ENCODE data around the gene SLC12A8. TPM values are rescaled to one million over a fixed set of nuclear protein-coding genes. Genes with fewer than 3 reads are reported as not detected.

SLC12A8 gene
- total RNA-seq, 4 donors from 2014 or later: 5.4 to 10.5 (median 6.8) TPM

- intact Hi-C loops (cut with DNase I; ENCODE audit: low total_unique reads): no loop called here
- Histone ChIP-seq H3K27me3 (no peaks in the 10 kb centered on the region), H3K36me3 (no peaks in the 10 kb centered on the region), H3K9me3 (no peaks in the 10 kb centered on the region), H3K4me1 (peaks cover 0 to 2% (median 0%) of the 10 kb centered on the region in 4 donors), H3K27ac (no peak overlapping the region), H3K4me3 (no peak overlapping the region)
- TF ChIP-seq CTCF (IDR thresholded peaks at IDR 0.05) (no peak), EP300 (IDR thresholded peaks at IDR 0.05; ENCODE audit: low read depth) (no peak), POLR2A (IDR thresholded peaks at IDR 0.05) (no peak), POLR2AphosphoS5 (IDR thresholded peaks at IDR 0.05) (no peak)
- 99 to 100% methylated on average over 2 to 3 of the region's 3 CpGs for WGBS, 2 donors (ENCODE audit: low coverage in 1 of 2)
- in situ Hi-C loops (cut with MboI; ENCODE audit: low pct_ligation_motif_present in 1 of 4, low pct_unique_long_range_greater_than_20kb in 1 of 4, low sequenced_read_pairs in 3 of 4): loop anchor here in 1 of 4 donors (25.0 kb wide), 1 partner anchor 283 kb away; no protein-coding TSS in a partner anchor
- DNase-seq: no peak
These were observed 58.4 kb downstream of the SLC12A8 start for GRCh38 chr3:125154110-125154509.

- intact Hi-C loops (cut with DNase I; ENCODE audit: low total_unique reads): no loop called here
- no peaks in the 10 kb centered on the region for H3K27me3 ChIP-seq
- 92 to 95% methylated on average over 9 to 10 of the region's 10 CpGs for WGBS, 2 donors (ENCODE audit: low coverage in 1 of 2)
These were observed 59.6 kb downstream of the SLC12A8 start for GRCh38 chr3:125152951-125153350.

GRCh38 chr3:125151916-125152315, 60.6 kb downstream of the SLC12A8 start:
- TF ChIP-seq POLR2AphosphoS5 (IDR thresholded peaks at IDR 0.05) (no peak), POLR2A (IDR thresholded peaks at IDR 0.05) (no peak), EP300 (IDR thresholded peaks at IDR 0.05; ENCODE audit: low read depth) (no peak), CTCF (IDR thresholded peaks at IDR 0.05) (no peak)
- H3K9me3 ChIP-seq: no peaks in the 10 kb centered on the region
- intact Hi-C loops (cut with DNase I; ENCODE audit: low total_unique reads): no loop called here
- peaks cover 0 to 11% (median 0%) of the 10 kb centered on the region in 4 donors for H3K4me1 ChIP-seq
- no peaks in the 10 kb centered on the region for H3K36me3 ChIP-seq
- WGBS, 2 donors (ENCODE audit: low coverage in 1 of 2): 83 to 100% methylated on average over 1 of the region's 1 CpG
- no peaks in the 10 kb centered on the region for H3K27me3 ChIP-seq
- no peak for DNase-seq
- in situ Hi-C loops (cut with MboI; ENCODE audit: low pct_ligation_motif_present in 1 of 4, low pct_unique_long_range_greater_than_20kb in 1 of 4, low sequenced_read_pairs in 3 of 4): loop anchor here in 1 of 4 donors (25.0 kb wide), 1 partner anchor 285 kb away; no protein-coding TSS in a partner anchor
- no peak overlapping the region for H3K27ac ChIP-seq
- no peak overlapping the region for H3K4me3 ChIP-seq

More at GRCh38 chr3:125152951-125153350, 59.6 kb downstream of the SLC12A8 start:
- Histone ChIP-seq H3K4me1 (peaks cover 0 to 8% (median 0%) of the 10 kb centered on the region in 4 donors), H3K36me3 (no peaks in the 10 kb centered on the region), H3K4me3 (no peak overlapping the region), H3K9me3 (no peaks in the 10 kb centered on the region), H3K27ac (no peak overlapping the region)
- no peak for DNase-seq
- TF ChIP-seq POLR2A (IDR thresholded peaks at IDR 0.05) (no peak), EP300 (IDR thresholded peaks at IDR 0.05; ENCODE audit: low read depth) (no peak), POLR2AphosphoS5 (IDR thresholded peaks at IDR 0.05) (no peak), CTCF (IDR thresholded peaks at IDR 0.05) (no peak)
- in situ Hi-C loops (cut with MboI; ENCODE audit: low pct_ligation_motif_present in 1 of 4, low pct_unique_long_range_greater_than_20kb in 1 of 4, low sequenced_read_pairs in 3 of 4): loop anchor here in 1 of 4 donors (25.0 kb wide), 1 partner anchor 284 kb away; no protein-coding TSS in a partner anchor

- intact Hi-C loops (cut with DNase I; ENCODE audit: low total_unique reads): no loop called here
- no peak overlapping the region for H3K4me3 ChIP-seq
- in situ Hi-C loops (cut with MboI; ENCODE audit: low pct_ligation_motif_present in 1 of 4, low pct_unique_long_range_greater_than_20kb in 1 of 4, low sequenced_read_pairs in 3 of 4): loop anchor here in 1 of 4 donors (25.0 kb wide), 1 partner anchor 286 kb away; no protein-coding TSS in a partner anchor
These were observed 61.1 kb downstream of the SLC12A8 start for GRCh38 chr3:125151442-125151817.

More at GRCh38 chr3:125151442-125151817, 61.1 kb downstream of the SLC12A8 start:
- H3K27ac ChIP-seq: no peak overlapping the region
- TF ChIP-seq EP300 (IDR thresholded peaks at IDR 0.05; ENCODE audit: low read depth): no peak
- no peak for TF ChIP-seq CTCF (IDR thresholded peaks at IDR 0.05)
- TF ChIP-seq POLR2A (IDR thresholded peaks at IDR 0.05): no peak
- TF ChIP-seq POLR2AphosphoS5 (IDR thresholded peaks at IDR 0.05): no peak
- 88 to 89% methylated on average over 6 to 9 of the region's 9 CpGs for WGBS, 2 donors (ENCODE audit: low coverage in 1 of 2)
- no peaks in the 10 kb centered on the region for H3K27me3 ChIP-seq
- H3K4me1 ChIP-seq: peaks cover 0 to 11% (median 0%) of the 10 kb centered on the region in 4 donors
- no peaks in the 10 kb centered on the region for H3K9me3 ChIP-seq
- no peak for DNase-seq
- H3K36me3 ChIP-seq: no peaks in the 10 kb centered on the region
